ENCODE results near the gene TKFC.

TKFC gene

GRCh38 chr11:61392981-61393595 lies 60.1 kb downstream of the TKFC start:
- Mint-ChIP-seq H3K9me3 (no peaks in the 10 kb centered on the region), H3K36me3 (peaks cover 21% of the 10 kb centered on the region), H3K27me3 (no peaks in the 10 kb centered on the region), H3K27ac (peak overlapping the region; percentile 99), H3K4me1 (peaks cover 24% of the 10 kb centered on the region), H3K4me3 (peak overlapping the region; percentile 97)
- peak; percentile 35 for ATAC-seq

Measured in stimulated activated memory B cell treated with anti-CD40 and anti-IgM and Interleukin-4, amounts not matched to agents 10 μg/mL and 1 μg/mL and 100 μg/mL, for 72 hours (primary cell).